Measurements from ENCODE around the gene APMAP.

The APMAP gene

GRCh38 chr20:25024171-25024570 lies 31.6 kb upstream of the APMAP start:
- no peak for TF ChIP-seq CTCF (conservative IDR thresholded peaks at IDR 0.05; ENCODE audit: low read depth, low read length)
- H3K4me3 ChIP-seq (ENCODE audit: low read length) = no peak overlapping the region
- DNase-seq (ENCODE audit: low read depth) = no peak

- H3K4me3 ChIP-seq (ENCODE audit: low read length) = no peak overlapping the region
- no peak for TF ChIP-seq CTCF (conservative IDR thresholded peaks at IDR 0.05; ENCODE audit: low read depth, low read length)
- no peak for DNase-seq (ENCODE audit: low read depth)
Measured at GRCh38 chr20:25023356-25023755, 30.8 kb upstream of the APMAP start.

- DNase-seq (ENCODE audit: low read depth) = no peak
- TF ChIP-seq CTCF (conservative IDR thresholded peaks at IDR 0.05; ENCODE audit: low read depth, low read length) = no peak
Measured at GRCh38 chr20:25022680-25023079, 30.1 kb upstream of the APMAP start.

DNA sequence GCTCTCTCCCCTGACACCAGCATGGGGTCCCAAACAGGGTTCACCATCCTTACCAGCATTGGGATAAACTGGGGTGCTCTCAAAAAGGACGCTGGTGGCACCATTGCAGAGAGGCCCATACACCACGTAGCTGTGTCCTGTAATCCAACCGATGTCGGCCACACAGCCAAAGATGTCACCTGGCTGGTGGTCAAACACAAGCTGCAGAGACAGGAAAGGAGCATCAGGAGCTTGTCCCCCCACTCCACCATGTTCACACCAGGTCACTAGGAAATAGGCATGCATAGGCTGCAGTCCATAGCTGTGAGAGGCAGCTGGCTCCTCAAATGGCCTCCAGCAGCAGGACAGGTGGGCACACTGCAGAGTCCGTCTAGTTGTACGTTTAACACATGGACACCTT lies 28.8 kb upstream of the APMAP start:
- no peak overlapping the region for H3K4me3 ChIP-seq (ENCODE audit: low read length)
- TF ChIP-seq CTCF (conservative IDR thresholded peaks at IDR 0.05; ENCODE audit: low read depth, low read length) = no peak

More at GRCh38 chr20:25022680-25023079, 30.1 kb upstream of the APMAP start:
- H3K4me3 ChIP-seq (ENCODE audit: low read length) = no peak overlapping the region

GRCh38 chr20:25020901-25021301 lies 28.4 kb upstream of the APMAP start:
- no peak overlapping the region for H3K4me3 ChIP-seq (ENCODE audit: low read length)
- TF ChIP-seq CTCF (conservative IDR thresholded peaks at IDR 0.05; ENCODE audit: low read depth, low read length) = no peak
- DNase-seq (ENCODE audit: low read depth) = no peak

More for the DNA sequence above, 28.8 kb upstream of the APMAP start:
- no peak for DNase-seq (ENCODE audit: low read depth)

DNA sequence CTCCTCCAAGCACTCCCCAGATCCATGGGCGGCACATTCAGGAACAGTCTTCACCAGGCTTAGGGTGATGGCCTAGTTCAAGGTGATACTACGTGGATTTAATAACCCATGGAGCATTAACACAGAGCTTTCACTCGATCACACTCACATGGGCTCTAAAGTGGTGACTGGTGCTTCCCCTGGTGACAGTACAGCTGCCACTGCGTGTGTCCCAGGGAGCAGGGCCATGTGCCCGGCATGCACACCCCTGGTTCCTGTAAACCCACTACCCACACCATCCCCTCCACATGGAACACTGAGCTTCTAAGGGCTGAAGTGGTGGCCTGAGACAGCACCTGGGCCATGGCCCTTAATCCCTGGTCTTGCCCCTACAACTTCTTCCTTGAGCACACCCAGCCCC lies 27.8 kb upstream of the APMAP start:
- no peak for TF ChIP-seq CTCF (conservative IDR thresholded peaks at IDR 0.05; ENCODE audit: low read depth, low read length)
- H3K4me3 ChIP-seq (ENCODE audit: low read length) = no peak overlapping the region
- no peak for DNase-seq (ENCODE audit: low read depth)

DNA sequence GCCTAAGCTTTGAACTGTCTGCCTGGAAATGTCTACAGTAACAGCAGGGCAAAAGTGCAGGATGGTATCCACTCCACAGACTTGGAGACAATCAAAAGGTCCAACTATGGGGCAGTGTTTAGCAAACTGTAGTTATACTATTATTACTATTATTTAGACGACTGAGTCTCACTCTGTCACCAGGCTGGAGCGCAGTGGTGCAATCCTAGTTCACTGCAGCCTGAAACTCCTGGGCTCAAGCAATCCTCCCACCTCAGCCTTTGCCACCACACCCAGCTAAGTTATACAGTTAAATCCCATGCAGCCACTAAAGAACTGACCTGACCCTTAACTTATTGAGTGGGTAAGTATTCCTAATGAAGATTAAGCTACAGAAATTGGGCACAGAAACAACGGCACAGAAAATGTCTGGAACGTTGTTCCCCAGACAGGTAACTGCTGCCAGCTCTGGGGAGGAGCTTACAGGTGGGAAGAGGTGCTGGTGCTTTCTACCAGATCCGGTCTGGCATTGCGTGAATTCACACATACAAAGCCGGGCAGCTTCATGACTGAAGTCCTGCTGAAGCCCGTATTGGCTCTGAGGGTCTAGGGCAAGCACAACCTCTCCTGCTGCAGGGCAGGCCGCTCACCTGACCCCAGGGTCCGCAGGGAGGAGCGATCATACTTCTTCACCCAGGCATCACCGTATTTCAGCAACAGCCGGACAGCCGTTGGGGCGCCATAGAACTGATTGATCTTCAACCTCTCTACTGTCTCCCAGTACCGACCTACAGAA lies 27.0 kb upstream of the APMAP start:
- DNase-seq (ENCODE audit: low read depth) = no peak
- H3K4me3 ChIP-seq (ENCODE audit: low read length) = no peak overlapping the region
- TF ChIP-seq CTCF (conservative IDR thresholded peaks at IDR 0.05; ENCODE audit: low read depth, low read length) = no peak
